Smooth muscle cell (in vitro differentiated cells): ENCODE results near the gene NCAM2. TPM values are rescaled to one million over a fixed set of nuclear protein-coding genes. Genes with fewer than 3 reads are reported as not detected.

Experiments
- DNase-seq: peaks from one replicate; lab custom pipeline; 2025; ENCODE audit not compliant: unreplicated experiment; lab: John Stamatoyannopoulos, UW
- H2AFZ ChIP-seq: fragments of 200-600 bp; sonication (generic); 2 replicates; pipeline ENCODE4 v1.6.0; 2016; ENCODE audit warnings: antibody characterized with exemption, low read depth, mild to moderate bottlenecking
- H3F3A ChIP-seq: fragments of 200-600 bp; sonication (generic); 2 replicates; pipeline ENCODE4 v1.6.0; 2017; ENCODE audit warnings: antibody characterized with exemption, low read depth
- H3K27ac ChIP-seq: fragments of 200-600 bp; sonication (generic); 2 replicates; pipeline ENCODE4 v1.5.1; 2016; ENCODE audit warnings: low read depth, mild to moderate bottlenecking
- H3K27me3 ChIP-seq: fragments of 200-600 bp; sonication (generic); 2 replicates; pipeline ENCODE4 v1.6.1; 2016; ENCODE audit warnings: low read depth, mild to moderate bottlenecking
- H3K36me3 ChIP-seq: fragments of 200-600 bp; sonication (generic); 2 replicates; pipeline ENCODE4 v1.5.1; 2016; ENCODE audit warnings: low read depth
- H3K4me1 ChIP-seq: fragments of 200-600 bp; sonication (generic); 2 replicates; pipeline ENCODE4 v1.5.1; 2016; ENCODE audit warnings: low read depth
- H3K4me2 ChIP-seq: fragments of 200-600 bp; sonication (generic); 2 replicates; pipeline ENCODE4 v1.6.0; 2016; ENCODE audit warnings: mild to moderate bottlenecking
- H3K4me3 ChIP-seq: fragments of 200-600 bp; sonication (generic); 2 replicates; pipeline ENCODE4 v1.5.1; 2016; ENCODE audit warnings: mild to moderate bottlenecking
- H3K79me2 ChIP-seq: fragments of 200-600 bp; sonication (generic); 2 replicates; pipeline ENCODE4 v1.6.0; 2016; ENCODE audit warnings: low read depth, mild to moderate bottlenecking
- H3K9ac ChIP-seq: fragments of 200-600 bp; sonication (generic); 2 replicates; pipeline ENCODE4 v1.6.0; 2016; ENCODE audit warnings: low read depth
- H3K9me3 ChIP-seq: fragments of 200-600 bp; sonication (generic); replicated peaks from 2 replicates; pipeline ENCODE4 v1.5.1; 2016; ENCODE audit warnings: low read depth
- H4K20me1 ChIP-seq: fragments of 200-600 bp; sonication (generic); 2 replicates; pipeline ENCODE4 v1.6.0; 2016; ENCODE audit warnings: low read depth
- CTCF ChIP-seq: fragments of 200-600 bp; sonication (generic); IDR thresholded peaks from 2 replicates; pipeline ENCODE4 v1.5.1; 2017; ENCODE audit warnings: borderline replicate concordance, mild to moderate bottlenecking, antibody characterized with exemption; ENCODE audit not compliant: insufficient read depth, poor library complexity, severe bottlenecking
- WGBS: methylation state at CpG from one replicate; pipeline ENCODE4 v1.1.7; 2016; ENCODE audit warnings: low lambda C conversion rate; 5-methylcytosine and 5-hydroxymethylcytosine counted together
- polyA plus RNA-seq: library from polyadenylated mRNA; unstranded; fragments of >200 nt; fragmentation: Nextera tagmentation; extraction: Ambion mirVana; gene quantifications from 2 replicates; pipeline ENCODE4 v1.2.1, GENCODE V29; 2016
- total RNA-seq: library from RNA; depleted of rRNA; stranded (reverse); fragments of >200 nt; gene quantifications from 2 replicates; pipeline ENCODE4 v1.2.3, GENCODE V29; 2014

Gene NCAM2
- total and polyA plus RNA-seq, 2 experiments from 2014 or later, result 0.49 to 0.77 TPM

GRCh38 chr21:21183092-21183491, 184.9 kb downstream of the NCAM2 start:
- peak overlapping the region; percentile 75 for H3K4me2 ChIP-seq
- H2AFZ ChIP-seq, result no peak overlapping the region
- no peak for DNase-seq

GRCh38 chr21:21184771-21185528, 186.7 kb downstream of the NCAM2 start:
- Histone ChIP-seq H3K4me1 (peaks cover 20% of the 10 kb centered on the region), H3K79me2 (no peaks in the 10 kb centered on the region)

More at GRCh38 chr21:21183092-21183491, 184.9 kb downstream of the NCAM2 start:
- no peak overlapping the region for H3K9ac ChIP-seq
- no peaks in the 10 kb centered on the region for H3K27me3 ChIP-seq
- H3F3A ChIP-seq, result no peaks in the 10 kb centered on the region
- H3K4me3 ChIP-seq, result no peak overlapping the region
- TF ChIP-seq CTCF, result no peak
- no peaks in the 10 kb centered on the region for H3K36me3 ChIP-seq
- H3K4me1 ChIP-seq, result peaks cover 20% of the 10 kb centered on the region
- H3K27ac ChIP-seq, result peak overlapping the region; percentile 39
- H4K20me1 ChIP-seq, result no peaks in the 10 kb centered on the region
- H3K9me3 ChIP-seq, result no peaks in the 10 kb centered on the region
- H3K79me2 ChIP-seq, result no peaks in the 10 kb centered on the region
- WGBS, result 43% methylated on average over 3 of the region's 3 CpGs

DNA sequence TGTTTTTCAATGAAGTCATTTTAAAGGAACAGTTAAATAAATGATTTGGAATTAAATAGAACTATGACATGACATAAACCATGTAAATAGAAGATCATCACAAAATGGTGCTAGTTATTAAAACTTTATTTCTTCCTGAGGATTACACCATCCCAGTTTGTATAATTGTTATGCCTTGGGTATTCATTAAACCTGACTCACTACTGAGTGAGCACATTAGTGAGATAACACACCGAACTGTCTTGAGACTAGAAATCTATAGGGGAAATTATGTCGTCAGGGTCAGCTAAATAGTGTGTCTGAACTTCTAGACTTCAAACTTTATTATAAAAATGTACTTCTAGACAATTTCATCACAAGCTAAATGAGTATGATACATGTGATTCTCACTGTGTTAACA, 189.4 kb downstream of the NCAM2 start:
- H3K9ac ChIP-seq, result no peak overlapping the region
- H3F3A ChIP-seq, result no peaks in the 10 kb centered on the region
- H3K27me3 ChIP-seq, result peaks cover 4% of the 10 kb centered on the region
- no peaks in the 10 kb centered on the region for H3K79me2 ChIP-seq
- WGBS, result 20% methylated on average over 2 of the region's 2 CpGs
- no peak overlapping the region for H3K4me3 ChIP-seq
- H3K9me3 ChIP-seq, result no peaks in the 10 kb centered on the region
- no peaks in the 10 kb centered on the region for H3K36me3 ChIP-seq
- H3K27ac ChIP-seq, result no peak overlapping the region
- H4K20me1 ChIP-seq, result no peaks in the 10 kb centered on the region
- peaks cover 18% of the 10 kb centered on the region for H3K4me1 ChIP-seq
- H2AFZ ChIP-seq, result peak overlapping the region; percentile 0
- no peak for TF ChIP-seq CTCF
- peak overlapping the region; percentile 7 for H3K4me2 ChIP-seq
- DNase-seq, result no peak

More at GRCh38 chr21:21184771-21185528, 186.7 kb downstream of the NCAM2 start:
- H3K36me3 ChIP-seq, result no peaks in the 10 kb centered on the region
- no peak overlapping the region for H3K4me2 ChIP-seq
- H3K27ac ChIP-seq, result no peak overlapping the region
- no peaks in the 10 kb centered on the region for H3K9me3 ChIP-seq
- no peaks in the 10 kb centered on the region for H3K27me3 ChIP-seq
- no peak overlapping the region for H3K4me3 ChIP-seq
- WGBS, result 89% methylated on average over 4 of the region's 4 CpGs
- no peak for DNase-seq
- no peak for TF ChIP-seq CTCF
- no peaks in the 10 kb centered on the region for H4K20me1 ChIP-seq
- no peak overlapping the region for H3K9ac ChIP-seq
- H3F3A ChIP-seq, result no peaks in the 10 kb centered on the region
- no peak overlapping the region for H2AFZ ChIP-seq
